GM19328 (cell line): ENCODE data around the gene PFKFB1.
"Not testable (repeated sequence)": the region's sequence is repeated elsewhere in the genome, so short reads cannot be mapped to it uniquely, and the experiment has no call there.

ENCODE experiments used
- ATAC-seq: cut with Tn5 transposase; IDR thresholded peaks from one replicate; pipeline ENCODE4 v1.9.1; 2021; ENCODE audit warnings: mild to moderate bottlenecking, moderate library complexity; ENCODE audit not compliant: unreplicated experiment

The PFKFB1 gene

DNA sequence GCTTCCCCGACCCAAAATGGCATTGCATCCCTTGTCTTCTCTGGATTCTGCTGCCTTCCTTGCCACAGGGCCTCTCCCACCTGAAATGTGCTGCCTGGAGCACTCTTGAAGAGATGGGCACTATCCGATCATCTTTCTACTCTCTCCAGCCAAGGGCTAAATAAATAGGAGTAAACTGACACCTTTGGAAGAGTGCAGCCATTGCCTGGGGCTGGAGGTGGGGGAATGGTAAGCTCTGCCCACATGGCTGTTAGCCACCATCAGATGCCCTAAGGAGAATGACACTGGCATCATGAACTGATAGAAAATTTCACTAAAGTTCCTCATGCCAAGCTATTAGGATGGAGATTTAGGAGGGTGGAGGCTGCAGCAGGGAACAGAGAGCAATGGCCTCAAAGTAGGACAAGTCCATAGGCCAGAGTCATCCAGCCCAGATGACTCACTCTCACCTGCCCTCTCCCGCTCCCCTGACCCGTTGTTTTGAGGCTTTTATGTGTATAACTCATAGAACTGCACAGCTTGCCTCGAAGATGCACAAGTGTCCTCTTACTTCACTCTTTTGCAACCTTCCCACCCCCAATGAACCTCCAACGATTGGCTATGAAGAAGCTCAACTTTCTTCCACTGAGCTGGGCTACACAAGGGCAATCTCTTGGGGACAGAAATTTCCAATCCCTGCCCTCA lies 822 bp upstream of the PFKFB1 start:
- no peak for ATAC-seq

DNA sequence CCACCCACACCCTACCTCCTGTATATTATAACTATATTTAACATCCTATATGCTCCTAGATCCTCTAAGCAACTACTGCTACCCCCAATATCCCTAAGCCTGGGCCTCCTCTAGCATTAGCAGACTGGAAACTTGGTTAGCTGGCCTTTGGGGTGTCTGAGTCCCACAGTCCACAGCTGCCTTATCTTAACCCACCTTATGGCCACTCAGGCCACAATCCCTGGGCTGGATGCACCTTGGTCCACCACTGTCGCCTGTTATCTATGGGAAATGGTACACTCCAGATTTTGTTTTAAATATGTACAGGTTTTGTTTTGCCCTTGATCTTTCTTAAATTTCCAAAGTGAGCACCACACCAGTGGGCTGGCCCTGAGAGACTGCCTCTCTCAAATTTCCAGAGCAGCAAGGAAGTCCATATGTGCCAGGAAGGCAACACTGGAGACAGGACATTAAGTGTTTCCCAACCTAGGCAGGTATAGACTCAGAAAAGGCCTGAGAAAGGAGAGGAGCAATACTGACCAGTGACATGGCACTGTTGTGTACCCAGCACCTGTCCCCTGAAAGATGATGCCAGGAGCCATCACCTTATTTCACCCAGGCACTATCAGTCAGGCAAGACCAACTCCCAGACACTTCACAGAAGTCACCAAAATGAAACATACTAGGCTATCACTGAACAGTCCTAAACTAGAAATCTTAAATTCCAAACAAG lies 921 bp downstream of the PFKFB1 start:
- ATAC-seq: no peak

DNA sequence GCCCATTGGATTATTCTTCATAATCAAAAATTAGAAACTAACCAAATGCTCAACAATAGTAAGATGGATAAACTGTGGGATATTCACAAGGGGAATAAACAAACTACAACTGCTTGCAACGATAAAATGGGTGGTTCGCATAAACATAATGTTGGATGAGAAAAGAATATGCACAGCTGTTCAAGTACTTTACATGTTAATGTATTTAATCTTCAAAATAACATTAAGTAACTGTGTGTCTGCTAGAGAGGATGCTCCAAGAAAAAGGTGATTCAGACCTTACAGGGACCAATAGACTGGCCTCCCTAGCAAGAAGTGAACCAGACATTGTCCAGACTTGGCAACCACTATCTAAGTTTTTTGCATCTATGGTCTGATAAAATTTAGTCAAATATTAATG lies 2.3 kb downstream of the PFKFB1 start:
- ATAC-seq: no peak

DNA sequence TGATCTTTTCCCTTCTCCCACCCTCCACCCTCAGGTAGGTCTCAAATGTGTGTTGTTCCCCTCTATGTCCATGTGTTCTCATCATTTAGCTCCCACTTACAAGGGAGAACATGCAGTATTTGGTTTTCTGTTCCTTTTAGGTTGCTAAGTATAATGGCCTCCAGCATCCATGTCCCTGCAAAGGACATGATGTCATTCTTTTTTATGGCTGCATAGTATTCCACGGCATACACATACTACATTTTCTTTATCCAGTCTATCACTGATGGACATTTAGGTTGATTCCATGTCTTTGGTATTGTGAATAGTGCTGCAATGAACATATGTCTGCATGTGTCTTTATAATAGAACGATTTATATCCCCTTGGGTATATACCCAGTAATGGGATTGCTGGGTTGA lies 10.7 kb downstream of the PFKFB1 start:
- not testable (repeated sequence) for ATAC-seq

DNA sequence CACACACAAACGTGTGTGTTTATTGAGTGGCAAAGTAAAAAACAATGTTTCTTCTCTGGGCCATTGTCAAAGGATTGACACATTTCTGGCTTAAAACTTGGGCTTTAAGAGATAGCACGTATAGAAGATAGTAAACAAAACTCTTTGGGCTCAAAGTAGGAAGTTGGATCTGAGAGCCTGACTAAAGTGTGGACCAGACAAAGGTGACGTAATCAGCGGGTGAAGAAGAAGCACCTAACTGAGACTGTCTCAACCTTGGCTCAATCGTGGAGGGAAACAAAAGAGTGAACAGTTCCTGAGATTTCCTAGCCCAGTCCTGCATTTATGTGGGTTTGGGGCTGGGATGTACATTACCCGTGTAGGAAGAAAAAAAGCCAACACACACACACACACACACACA lies 13.7 kb downstream of the PFKFB1 start:
- ATAC-seq: no peak

DNA sequence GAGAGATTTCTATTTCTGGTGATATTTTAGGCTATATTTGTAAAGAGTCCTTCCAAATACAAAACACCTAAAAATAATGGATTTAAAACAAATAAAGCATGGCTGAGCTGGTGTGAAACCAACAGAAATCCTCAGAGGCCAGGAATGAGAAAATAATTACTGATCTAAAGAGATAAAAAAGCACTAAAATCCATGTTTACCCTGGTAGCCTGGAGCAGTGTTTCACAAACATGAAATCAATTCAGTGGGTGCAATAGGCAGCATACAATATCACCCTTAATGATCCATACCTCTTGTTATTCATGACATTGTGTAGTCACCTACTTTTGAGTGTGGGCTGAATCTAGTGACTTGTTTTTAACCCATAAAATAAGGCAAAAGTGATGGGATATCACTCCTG lies 14.6 kb downstream of the PFKFB1 start:
- no peak for ATAC-seq

DNA sequence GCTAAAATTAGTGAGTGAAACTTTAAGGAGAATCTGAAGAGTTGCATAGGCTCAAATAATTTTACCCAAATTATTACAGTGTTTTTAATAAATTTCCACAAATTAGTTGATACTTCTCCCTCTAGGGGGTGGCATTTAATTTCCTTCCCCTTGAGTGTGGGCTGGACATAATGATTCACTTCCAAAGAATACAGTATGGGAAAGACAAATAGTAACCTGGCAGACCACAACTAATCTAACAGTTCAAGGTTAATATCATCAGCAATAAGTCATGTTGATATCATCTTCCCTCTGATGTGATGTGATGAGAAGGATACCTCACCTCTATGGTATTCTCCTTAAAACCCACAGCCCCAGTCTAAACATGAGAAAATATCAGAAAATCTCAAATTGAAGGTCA lies 15.5 kb downstream of the PFKFB1 start:
- ATAC-seq: no peak

DNA sequence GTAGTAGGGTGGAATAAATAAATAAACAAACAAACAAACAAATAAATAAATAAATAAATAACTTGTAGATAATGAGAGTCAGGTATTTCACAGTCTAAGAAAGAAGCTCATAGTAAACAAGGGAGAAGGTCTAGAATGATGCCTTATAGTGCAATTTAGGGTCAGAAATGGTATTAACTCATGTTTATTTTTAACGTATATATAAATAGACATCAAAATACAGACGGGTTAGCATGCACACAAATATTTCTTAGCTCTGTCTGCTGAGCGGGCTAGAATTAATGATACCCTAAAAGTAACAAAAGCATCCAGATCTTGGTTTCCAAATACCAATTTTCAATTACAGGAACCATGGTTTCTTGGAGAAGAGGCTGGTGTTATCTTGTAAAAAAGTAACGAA lies 16.6 kb downstream of the PFKFB1 start:
- ATAC-seq: no peak

DNA sequence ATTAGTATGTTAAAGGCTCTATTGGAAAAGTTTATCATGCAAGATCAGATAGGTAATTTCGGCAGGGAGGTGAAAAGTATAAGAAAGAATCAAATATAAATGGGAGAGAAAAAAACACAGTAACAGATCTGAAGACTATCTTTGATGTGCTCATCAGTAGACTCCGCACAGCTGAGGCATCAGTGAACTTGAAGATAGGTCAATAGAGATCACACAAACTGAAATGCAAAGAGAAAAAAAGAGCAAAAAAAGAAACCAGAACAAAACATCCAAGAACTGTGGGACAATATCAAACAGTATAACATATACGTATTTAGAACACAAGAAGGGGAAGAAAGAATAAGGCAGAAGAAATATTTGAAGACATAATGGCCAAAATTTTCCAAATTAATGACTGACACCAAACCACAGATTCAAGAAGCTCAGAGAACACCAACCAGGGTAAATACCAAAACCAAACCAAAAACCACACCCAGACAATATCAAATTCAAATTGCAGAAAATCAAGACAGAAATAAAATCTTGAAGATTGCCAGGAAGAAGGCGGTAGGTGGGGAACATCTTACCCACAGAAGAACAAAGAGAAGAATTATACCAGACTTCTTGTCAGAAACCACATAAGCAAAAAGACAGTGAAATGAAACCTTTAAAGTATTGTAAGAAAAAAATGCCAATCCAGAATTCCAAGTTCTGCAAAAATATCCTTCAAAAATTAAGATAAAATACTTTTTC lies 29.1 kb downstream of the PFKFB1 start:
- ATAC-seq: no peak

DNA sequence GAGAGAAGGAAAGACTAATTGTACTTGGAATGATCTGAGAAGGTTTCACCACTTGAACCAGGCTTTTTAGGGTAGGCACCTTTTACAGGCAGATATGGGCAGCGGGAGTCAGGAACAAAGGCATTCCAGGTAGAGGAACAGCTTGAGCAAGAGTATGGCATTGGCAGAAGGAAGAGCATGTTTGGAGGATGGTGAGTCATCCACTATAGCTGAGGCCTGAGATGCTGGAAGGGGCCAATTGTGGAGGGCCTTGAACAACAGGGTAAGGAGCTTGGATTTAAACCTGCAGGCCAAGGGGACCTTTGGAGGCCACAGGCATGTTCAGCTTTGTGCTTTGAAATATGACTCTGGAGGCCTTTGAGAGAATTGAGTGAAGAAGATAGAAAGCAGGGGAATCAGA lies 32.2 kb downstream of the PFKFB1 start:
- ATAC-seq: no peak

DNA sequence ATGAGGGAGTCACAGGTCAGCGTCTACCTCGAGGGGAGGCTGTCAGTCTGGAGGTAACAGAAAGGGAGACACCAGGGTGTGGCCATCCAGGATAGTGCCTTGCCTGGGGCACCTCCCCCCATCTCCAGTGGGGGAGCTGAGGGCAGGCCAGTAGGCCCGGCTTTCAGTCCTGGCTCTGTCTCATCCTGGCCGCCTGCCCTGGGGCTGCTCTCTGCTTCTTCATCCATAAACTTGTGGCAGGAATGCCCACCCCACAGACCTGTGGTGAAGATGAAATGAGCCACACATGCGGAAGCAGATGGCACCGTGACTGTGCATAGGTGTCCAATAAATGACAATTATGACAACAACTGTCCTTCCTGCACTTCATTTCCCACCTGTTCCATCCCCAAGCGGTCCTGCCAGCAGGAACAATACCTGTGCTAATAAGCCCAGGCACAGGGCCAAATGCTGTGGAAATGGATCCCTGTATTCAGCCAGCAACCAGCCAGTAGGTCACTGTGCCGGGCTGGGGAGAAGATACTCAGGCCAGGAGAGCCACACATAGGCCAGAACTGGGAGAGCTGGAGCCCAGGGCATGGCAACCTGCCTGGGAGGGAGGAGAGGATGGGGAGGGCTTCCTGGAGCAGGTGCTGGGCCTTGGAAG lies 43.1 kb downstream of the PFKFB1 start:
- ATAC-seq: no peak

DNA sequence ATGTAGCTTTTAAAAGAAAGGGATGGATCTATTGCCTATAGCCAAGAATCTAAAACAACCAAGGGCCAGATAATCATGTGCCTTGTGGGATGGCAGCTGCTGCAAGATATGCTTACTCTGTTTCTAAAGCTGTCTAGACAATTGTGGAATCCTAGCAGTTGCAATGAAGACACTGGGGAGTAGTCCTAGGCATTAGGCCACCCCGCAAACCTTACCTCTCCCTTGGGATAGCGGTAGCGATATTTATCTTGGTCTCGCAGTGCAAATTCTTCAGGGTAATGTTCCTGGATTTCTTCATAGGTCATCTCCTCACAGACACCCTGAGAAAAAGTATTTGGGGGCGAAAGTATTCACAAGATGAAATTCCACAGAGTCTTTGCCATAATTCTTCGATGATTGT lies 48.8 kb downstream of the PFKFB1 start:
- no peak for ATAC-seq

DNA sequence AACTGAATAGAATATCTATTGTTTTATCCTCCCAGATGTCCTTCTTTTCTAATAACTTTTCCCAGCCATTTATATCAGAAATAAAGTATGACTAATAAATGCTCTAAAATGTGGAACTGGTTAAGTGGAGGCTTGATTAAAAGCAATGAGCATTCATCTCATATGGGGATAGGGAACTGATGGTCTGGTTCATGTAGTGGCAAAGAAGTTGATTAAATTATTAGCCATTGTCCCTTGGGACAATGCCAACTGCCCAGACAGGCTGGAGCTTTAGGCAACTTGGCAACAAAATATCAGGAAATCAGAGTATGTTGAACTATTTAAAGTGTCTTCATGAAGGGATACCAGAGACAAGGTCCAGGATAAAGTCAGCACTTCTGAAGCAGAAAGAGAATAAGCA lies 49.2 kb downstream of the PFKFB1 start:
- no peak for ATAC-seq

DNA sequence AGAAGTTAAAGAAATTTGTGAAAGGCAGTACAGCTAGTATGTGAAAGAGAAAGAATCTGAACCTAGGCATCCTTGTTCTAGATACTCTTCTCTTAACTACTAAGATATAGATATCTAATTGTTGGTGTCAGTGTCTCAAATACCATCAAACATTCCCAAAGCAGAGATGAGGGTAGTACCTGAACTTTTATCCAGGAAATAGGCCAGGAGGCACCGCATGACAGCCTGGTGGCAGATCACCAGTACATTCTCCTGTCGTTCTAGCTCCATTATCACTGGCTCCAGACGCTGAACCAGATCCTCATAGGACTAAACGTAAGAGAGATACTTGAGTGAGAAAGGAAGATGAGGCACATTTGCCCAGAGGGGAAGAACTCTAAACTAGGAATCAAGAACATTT lies 56.6 kb downstream of the PFKFB1 start:
- ATAC-seq: no peak

DNA sequence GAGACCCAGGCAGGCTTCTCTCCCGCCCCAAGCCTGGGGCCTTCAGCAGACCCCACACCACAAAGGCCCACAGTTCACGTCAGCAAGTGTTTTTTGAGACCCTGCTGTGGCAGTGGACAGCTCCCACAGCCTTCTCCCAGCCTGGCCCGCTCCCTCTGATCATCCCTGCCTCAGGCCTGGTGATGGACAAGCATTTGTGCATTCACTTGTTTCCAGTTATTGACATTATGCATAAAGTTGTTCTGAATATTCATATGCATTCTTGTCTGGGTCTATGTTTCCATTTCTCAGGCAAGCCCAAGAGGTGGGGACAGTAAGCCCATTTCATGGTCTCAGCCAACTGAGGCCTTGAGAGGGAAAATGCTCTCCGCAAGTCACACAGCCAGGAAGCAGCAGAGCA lies 58.7 kb downstream of the PFKFB1 start:
- no peak for ATAC-seq

DNA sequence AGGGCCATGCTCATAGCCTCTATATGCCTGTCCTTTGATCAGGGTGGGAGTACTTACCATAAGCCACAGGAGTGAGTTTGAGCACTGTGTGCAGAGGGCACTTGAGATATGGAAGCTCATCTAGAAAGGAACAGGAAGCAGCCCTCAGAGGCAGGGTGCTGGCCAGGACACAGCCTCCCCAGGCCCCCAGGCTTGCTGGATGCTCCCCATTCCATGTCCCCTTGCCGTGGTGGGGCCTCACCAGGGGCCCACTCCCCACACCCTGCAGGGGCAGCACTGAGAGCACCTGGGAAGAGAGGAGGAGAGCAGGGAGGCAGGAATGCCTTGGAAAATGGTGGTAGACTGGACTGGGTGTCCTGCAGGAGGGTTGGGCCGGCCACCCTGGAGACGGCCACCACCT lies 59.1 kb downstream of the PFKFB1 start:
- no peak for ATAC-seq

DNA sequence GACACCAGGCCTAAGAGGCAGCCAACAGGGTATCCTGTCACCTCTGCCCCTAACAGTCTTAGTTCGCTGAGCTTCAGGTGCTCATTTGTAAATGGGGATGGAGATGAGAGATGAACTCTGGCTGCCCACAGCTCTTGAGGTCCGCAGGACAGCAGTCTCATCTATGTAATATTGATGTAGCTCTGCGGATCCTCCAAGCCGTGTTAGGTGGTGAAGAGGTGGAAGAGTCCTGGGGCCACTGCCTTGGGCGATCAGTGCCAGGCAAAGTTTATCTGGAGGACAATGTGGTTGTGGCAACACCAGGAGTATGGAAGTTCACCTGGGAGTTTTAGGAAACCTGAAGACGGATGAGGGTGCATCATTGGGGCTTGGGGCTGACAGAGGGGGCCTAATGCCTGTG lies 59.9 kb downstream of the PFKFB1 start:
- ATAC-seq: no peak

DNA sequence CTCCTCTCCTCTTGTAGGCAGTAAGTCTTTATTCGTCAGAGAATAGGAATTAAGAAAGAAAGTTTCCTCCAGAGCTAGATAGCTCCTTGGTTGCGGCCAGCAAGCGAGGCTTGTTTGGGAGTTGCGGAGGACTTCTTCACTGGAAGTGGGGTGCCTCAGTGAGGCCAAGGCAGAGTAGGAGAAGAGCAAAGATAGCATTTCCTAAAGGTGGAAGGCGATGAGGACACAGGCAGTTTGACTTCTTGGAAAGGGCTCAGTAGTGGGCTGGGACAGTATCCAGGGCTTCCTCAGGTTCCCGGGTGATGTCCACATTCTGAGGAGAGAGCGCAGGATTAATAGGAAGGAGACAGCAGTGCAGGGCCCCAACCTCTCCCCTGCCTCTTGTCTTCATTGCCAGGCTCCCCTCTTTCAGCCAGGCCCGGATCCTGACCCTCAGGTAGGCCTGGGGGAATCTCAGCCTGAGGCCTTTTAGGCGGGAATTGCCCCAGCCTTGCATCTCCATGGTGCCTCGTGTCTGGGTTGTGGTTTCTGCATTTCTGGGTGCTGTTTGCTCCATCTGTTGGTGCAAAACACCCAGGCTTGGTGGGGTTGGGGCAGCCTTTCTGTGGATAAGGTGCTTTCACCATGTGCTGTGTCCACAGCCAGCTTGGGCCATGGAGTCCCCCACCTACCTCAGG lies 60.7 kb downstream of the PFKFB1 start:
- ATAC-seq: no peak

DNA sequence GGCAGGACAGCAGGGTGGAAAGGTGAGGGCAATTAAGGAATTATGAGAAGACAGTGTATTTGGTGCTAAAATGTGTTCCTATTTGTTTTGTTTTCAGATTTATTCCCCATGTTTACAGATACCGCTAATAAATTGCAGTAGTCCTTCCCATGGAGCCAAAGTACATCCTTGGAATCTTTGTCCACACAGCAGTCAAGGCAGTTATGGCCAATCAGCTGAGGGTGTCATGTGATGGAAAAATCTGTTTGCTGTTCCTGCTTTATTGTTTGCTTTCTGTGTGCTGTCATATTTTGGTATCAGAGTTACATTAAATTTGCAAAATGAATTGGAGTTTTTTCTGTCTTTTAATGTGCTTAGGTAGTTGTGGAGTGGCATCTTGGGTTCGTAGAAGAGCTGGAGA lies 62.9 kb downstream of the PFKFB1 start:
- no peak for ATAC-seq

DNA sequence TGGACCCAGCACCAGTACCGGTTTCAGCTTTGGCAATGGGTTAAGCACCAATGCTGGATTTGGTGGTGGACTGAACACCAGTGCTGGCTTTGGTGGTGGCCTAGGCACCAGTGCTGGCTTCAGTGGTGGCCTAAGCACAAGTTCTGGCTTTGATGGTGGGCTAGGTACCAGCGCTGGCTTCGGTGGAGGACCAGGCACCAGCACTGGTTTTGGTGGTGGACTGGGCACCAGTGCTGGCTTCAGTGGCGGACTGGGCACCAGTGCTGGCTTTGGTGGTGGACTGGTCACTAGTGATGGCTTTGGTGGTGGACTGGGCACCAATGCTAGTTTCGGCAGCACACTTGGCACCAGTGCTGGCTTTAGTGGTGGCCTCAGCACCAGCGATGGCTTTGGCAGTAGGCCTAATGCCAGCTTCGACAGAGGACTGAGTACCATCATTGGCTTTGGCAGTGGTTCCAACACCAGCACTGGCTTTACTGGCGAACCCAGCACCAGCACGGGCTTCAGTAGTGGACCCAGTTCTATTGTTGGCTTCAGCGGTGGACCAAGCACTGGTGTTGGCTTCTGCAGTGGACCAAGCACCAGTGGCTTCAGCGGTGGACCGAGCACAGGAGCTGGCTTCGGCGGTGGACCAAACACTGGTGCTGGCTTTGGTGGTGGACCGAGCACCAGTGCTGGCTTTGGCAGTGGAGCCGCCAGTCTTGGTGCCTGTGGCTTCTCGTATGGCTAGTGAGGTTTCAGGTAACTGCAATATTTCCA lies 63.5 kb downstream of the PFKFB1 start:
- no peak for ATAC-seq
